Brain pericyte (primary cell): ENCODE data around the gene NAT14.
A peak's percentile ranks its signal among the peaks of the same experiment; 100 is the strongest.

Experiments
- DNase-seq: peaks from one replicate; pipeline ENCODE4 v3.0.0-alpha.2; 2012; ENCODE audit warnings: low read depth, low spot score

Gene NAT14

GRCh38 chr19:55471266-55471665 lies 13.7 kb upstream of the NAT14 start:
- no peak for DNase-seq

GRCh38 chr19:55472463-55472862 lies 12.5 kb upstream of the NAT14 start:
- DNase-seq: no peak

DNA sequence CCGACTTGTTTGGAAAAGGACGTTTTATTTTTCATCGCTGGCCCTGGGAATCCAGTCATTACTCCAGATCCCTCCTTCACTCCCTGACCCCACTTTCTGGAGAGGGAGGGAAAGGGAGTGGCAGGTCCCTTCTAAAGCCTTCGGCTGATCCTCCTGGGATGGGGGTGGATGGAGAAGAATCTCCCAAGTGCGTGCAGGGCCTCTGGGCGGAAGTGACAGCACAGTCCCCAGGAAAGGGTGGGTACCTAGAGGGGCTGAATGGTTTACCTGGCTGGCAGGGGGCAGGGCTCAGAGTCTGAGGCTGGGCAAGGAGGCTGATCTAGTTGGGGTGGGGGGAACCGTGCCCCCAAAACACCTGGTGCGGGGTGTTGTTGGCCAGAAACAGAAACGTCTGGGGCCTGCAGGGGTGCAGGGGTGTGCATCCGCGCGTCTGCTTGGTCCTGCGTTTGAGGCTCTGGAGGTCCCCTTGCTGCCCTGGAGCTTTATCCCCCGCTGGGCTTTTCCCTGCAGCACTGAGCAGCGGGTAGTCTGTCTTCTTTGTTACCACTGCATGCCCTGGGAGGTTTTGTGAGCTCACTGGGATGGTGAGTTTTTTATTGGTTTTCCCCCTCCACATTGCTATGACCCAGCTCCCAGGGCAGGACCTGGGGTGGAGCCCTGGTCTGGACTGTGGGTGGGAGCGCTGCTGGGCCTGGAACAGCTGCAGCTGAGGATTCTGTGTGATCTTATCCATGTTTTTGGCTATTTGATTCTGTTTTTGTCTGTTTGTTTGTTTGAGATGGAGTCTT lies 11.6 kb upstream of the NAT14 start:
- no peak for DNase-seq

DNA sequence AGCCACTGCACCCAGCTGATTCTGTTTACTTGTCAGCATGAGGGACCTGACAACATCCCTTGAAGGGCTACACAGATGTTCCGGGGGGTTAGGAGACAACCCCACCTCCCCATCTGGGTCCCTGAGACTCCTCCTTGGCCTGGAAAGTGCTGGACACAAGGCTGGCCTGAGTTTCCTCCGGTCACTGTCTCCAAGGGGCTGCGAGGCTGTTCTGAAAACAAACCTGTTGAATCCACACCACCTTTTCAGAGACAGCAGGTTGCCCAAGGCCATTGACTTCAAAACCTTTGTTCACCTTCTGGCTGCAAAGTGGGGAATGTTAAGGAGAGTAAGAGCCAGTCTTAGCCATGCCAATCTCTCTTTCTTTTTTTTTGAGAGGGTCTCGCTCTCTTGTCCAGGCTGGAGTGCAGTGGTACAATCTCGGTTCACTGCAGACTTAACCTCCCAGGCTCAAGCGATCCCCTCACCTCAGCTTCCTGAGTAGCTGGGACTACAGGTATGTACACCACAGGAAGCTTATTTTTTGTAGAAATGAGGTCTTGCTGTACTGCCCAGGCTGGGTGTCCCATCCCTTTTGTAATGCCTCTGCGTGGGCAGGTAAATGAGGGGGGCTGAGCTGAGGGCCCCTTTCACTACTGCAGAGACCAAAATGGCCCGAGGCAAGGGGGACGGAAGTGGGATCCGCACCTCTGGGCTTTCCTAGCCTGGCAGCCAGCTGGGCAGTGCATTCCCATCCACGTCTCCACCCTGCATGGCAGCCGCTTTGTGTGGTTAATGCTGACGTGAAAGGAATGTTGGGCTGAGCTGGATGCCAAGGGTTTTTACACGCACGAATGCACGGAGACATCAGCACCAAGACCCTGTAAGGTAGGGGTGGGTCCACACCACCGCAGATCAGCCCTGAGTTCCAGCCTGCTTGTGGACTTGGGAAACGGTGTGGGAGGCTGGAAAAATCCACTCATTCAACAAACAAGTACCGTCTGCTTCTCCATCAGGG lies 10.4 kb upstream of the NAT14 start:
- no peak for DNase-seq

GRCh38 chr19:55476100-55476775 lies 8.8 kb upstream of the NAT14 start, which contains the start of gene ZNF628:
TSS of gene ZNF628 (plus strand) at chr19:55476617. CDS start at chr19:55479911, 3,294 bp downstream.
- DNase-seq: peak; percentile 90

GRCh38 chr19:55477905-55478304 lies 7.1 kb upstream of the NAT14 start:
- DNase-seq: no peak

DNA sequence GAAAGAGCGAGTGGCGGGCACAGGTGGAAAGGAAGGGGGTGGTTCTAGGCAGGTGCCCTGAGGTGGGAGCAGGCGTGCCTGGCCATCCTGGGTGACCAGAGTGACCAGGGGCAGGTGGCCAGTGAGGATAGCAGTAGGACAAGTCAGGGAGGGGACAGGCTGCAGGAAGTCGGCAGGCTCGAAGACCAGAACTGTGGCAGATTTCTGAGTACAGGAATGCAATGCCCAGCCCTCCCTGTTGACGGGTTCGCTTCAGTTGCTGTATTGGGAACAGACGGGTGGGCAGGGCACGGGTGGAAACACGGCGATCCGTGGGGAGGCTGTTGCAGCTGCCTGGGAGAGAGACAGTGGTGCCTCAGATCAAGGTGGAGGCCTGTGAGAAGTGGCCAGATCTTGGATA lies 6.6 kb upstream of the NAT14 start:
- DNase-seq: no peak

DNA sequence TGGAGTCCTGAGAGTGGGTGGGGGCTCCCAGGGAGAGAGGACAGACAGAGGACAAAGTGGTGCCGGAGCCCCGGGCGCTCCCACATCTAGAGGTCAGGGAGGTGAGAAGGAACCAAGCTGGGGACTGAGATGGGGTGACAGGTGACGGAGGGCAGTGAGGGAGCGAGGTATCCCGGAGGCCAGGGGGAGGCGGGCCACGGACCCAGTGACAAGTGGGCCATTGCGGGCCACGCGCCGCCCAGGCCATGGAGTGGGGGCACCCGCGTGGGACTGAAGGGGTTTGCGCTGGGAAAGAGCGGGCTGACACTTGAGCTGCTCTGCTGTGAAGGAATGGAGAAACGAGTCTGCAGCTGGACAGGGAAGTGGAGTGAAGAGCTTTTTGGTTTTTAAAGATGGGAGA lies 5.9 kb upstream of the NAT14 start:
- no peak for DNase-seq

DNA sequence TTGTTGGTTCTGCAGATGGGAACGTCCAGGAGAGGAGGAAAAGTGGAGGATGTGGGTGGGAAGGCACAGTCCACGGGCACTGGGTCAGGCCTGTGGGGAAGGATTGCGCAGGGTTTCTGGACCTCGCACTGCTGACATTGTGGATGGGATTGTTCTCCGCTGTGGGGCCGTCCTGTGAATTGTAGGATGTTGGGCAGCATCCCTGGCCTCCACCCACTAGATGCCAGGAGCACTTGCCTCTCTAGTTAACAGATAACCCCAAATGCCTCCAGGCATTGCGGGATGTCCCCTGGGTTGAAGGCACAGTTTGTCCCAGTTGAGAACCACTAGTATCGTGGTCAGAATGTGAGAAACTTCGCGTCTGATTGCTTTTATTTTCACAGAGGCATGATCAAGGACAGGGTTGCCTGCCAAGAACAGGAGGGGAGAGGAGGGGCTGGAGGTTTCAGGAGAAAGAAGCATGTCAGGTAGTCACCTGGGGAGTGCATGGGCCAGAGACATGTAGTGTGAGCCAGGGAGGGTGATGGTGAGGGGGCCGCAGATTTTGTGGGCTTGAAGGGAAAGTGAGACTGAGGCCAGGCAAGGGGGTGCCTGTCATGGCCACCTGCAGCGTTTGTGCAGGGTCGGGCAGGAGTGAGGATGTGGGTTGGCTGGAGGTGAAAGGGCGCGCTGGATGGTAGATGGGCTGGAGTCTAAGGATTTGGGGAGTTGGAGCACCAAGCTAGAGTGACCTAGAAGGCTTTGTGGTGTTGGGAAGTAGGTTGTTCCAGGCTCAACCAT lies 5.3 kb upstream of the NAT14 start:
- no peak for DNase-seq

- DNase-seq: no peak
These were observed 3.7 kb upstream of the NAT14 start for GRCh38 chr19:55481148-55481793.

GRCh38 chr19:55481794-55482155 lies 3.2 kb upstream of the NAT14 start:
- no peak for DNase-seq

GRCh38 chr19:55482156-55482961 lies 2.6 kb upstream of the NAT14 start:
- no peak for DNase-seq

DNA sequence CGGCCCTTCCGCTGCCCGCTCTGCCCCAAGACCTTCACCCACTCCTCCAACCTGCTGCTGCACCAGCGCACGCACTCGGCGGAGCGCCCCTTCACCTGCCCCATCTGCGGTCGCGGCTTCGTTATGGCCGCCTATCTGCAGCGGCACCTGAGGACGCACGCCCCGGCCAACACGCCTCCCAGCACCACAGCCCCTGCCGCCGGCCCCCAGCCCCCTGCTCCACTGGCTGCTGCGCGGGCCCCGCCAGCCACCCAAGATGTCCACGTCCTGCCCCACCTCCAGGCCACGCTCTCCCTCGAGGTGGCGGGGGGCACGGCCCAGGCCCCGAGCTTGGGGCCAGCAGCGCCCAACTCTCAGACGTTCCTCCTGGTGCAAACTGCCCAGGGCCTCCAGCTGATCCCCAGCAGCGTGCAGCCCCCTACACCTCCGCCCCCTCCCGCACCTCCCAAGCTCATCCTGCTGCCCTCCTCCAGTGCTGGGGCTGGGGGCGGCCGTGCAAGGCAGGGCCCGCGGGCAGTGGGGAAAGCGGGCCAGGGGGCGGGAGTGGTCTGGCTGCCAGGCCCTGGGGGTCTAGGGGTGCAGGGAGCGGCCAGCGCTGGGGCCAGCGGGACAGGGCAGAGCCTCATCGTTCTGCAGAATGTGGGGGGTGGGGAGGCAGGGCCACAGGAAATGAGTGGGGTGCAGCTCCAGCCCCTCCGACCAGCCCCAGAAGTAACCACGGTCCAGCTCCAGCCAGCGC lies 1.9 kb upstream of the NAT14 start:
- no peak for DNase-seq

- DNase-seq: no peak
These were observed 1.0 kb upstream of the NAT14 start for GRCh38 chr19:55483706-55484592.

- no peak for DNase-seq
These were observed 537 bp downstream of the NAT14 start for GRCh38 chr19:55485439-55486011.

DNA sequence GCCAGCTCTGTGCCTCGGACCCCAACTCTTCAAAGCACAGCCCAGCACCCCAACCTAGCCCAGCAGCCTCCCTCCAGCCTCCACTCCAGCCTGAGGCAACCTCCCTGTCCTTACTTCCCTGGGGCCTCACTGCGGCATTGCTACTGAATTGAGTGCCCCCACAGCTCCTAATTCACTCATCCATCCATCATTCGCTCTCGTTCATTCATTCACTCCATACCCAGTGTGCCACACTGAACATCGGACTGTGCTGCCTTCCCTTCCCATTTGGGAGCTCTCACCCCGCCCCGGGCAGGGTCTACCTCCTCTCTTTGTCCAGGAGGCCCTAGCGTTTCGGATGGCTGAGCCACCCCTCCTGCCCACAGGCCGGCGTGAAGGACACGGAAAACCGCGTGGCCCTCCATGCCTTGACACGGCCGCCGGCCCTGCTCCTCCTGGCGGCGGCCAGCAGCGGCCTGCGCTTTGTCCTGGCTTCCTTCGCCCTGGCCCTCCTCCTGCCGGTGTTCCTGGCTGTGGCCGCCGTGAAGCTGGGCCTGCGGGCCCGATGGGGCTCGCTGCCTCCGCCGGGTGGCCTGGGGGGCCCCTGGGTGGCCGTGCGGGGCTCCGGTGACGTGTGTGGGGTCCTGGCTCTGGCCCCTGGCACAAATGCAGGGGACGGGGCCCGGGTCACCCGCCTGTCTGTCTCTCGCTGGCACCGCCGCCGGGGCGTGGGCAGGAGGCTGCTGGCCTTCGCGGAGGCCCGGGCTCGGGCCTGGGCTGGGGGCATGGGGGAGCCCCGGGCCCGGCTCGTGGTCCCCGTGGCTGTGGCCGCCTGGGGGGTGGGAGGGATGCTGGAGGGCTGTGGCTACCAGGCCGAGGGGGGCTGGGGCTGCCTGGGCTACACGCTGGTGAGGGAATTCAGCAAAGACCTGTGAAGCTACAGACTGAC lies 1.3 kb downstream of the NAT14 start:
- no peak for DNase-seq
